HG03135 (cell line): ENCODE measurements around the gene TULP4.
"Not testable (repeated sequence)": the region's sequence is repeated elsewhere in the genome, so short reads cannot be mapped to it uniquely, and the experiment has no call there.

Source experiments
- ATAC-seq: cut with Tn5 transposase; IDR thresholded peaks from one replicate; pipeline ENCODE4 v1.9.1; 2021; ENCODE audit warnings: mild to moderate bottlenecking, moderate library complexity; ENCODE audit not compliant: unreplicated experiment

Gene TULP4

GRCh38 chr6:158545043-158545966, 233.0 kb downstream of the TULP4 start:
- no peak for ATAC-seq

GRCh38 chr6:158548418-158549161, 236.3 kb downstream of the TULP4 start:
- no peak for ATAC-seq

- ATAC-seq = no peak
Measured at GRCh38 chr6:158552055-158552795, 240.0 kb downstream of the TULP4 start.

GRCh38 chr6:158552796-158553138, 240.5 kb downstream of the TULP4 start:
- ATAC-seq = no peak

- no peak for ATAC-seq
Measured at GRCh38 chr6:158554611-158555361, 242.5 kb downstream of the TULP4 start.

DNA sequence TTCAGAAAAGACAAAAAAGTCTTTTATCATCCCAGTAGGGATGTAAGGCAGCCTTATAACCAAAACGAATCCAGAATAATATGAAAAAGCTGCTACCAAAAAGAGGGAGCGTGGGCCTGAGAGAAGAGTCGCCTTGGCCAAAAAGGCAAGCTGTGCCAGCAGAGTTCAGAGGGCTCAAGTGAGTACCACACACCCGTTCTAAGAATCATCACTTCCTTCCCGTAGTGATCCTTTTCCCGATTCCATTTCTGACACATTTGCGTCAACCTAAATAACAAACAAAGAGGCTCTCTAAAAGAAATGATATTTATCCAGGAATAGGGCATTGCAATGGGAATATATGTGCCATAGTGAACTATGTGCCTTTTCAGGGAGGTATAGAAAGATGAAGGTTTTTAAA, 243.8 kb downstream of the TULP4 start:
- ATAC-seq = no peak

DNA sequence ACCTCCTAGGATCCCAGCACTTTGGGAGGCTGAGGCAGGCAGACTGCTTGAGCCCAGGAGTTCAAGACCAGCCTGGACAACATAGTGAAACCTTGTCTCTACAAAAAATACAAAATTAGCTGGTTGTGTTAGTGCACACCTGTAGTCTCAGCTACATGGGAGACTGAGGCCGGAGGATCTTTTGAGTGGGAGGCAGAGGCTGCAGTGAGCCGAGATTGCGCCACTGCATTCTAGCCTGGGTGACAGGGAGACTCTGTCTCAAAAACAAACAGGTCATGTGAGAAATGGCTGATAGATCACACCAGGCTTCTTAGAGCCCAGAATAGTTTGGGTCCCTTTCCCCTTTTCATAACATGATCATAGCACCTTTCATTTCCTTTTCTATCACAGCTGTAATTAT, 244.8 kb downstream of the TULP4 start:
- not testable (repeated sequence) for ATAC-seq

- ATAC-seq = no peak
Measured at GRCh38 chr6:158557927-158558326, 245.7 kb downstream of the TULP4 start.

GRCh38 chr6:158558415-158559306, 246.4 kb downstream of the TULP4 start:
- no peak for ATAC-seq

DNA sequence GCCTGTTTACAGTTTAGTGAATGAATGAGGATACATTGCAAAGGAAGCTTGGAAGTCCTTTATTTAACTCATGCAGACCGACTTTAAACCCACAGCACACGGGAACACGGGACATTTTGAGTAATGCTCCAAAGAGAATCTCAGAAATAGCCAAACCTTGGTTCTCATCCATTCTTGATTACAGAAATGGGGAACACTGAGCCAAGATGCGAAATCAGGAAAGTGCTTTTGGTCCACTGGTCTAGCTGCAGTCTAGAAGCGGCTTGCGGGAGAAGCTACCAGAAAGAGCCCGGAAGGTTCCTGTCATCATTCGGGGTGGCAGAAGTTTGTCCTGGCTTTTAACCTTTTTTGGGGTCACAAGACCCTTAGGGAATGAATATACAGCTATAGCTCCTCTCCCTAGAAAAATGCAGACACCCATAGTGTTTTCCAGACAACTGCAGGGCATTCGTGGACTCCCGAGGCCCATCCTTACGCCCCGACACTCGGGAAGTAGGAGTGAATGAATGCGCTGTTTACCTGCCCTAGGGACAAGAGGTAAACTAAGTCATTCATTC, 247.2 kb downstream of the TULP4 start:
- ATAC-seq = no peak

DNA sequence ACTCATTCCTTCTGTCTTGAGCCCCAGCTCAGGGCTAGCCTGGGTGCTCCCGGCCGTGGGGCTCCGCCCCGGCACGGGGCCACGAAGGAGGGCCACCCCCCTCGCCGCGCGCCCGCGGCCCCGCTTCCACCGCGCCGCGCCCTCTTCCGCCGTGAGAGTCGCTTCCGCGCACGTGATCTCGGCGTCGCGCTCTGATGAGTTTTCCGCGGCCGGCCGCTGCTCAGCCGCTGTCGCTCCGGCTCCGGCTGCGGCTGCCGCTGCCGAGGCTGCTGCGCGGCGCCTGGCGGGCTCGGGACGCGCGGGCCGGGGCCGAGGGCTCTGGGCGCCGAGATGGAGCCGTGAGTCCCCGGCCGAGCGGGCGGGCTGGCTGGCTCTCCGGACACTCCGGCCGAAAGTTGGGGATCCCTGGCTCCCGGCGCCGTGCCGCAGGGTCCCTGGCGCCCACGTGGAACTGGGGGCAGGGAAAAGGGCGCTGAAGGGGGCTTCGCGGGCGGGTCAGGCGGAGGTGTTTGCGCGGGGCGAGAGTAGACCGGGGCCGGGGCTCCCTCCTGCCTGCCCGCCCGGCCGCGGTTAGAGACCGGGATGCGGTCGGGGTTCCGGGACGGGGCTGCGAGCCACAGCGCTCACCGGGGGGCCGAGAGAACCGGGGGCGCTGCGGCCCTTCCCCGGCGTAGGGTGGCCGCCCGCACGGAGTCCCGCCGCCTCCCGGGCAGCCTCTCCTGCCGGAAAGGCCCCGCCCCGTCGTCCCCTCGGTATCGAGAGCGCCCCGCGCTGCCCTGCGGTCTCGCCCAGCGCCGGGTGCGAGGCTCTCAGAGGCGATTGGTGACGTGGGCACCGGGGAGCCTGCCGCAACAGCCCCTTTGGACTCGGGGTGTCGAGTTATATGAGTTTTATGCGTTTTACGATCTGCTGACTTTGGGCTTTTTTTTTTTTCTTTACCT, 247.9 kb downstream of the TULP4 start, which contains the start of gene TMEM181:
TMEM181 (plus strand) TSS at position 197 of the 941 bp plus-strand sequence; CDS start at position 331, 134 bp downstream.
- ATAC-seq = peak; percentile 86

- ATAC-seq = no peak
Measured at GRCh38 chr6:158560836-158561320, 248.6 kb downstream of the TULP4 start.
